Measurements from ENCODE around the gene LRRTM4. TPM values are rescaled to one million over a fixed set of nuclear protein-coding genes. Genes with fewer than 3 reads are reported as not detected.
"Not testable (repeated sequence)": the region's sequence is repeated elsewhere in the genome, so short reads cannot be mapped to it uniquely, and the experiment has no call there.

LRRTM4 gene
- total RNA-seq, 1 donor from 2014 or later, result not detected

- Histone ChIP-seq H3K27me3 (no peaks in the 10 kb centered on the region), H3K9me3 (no peaks in the 10 kb centered on the region), H3K36me3 (no peaks in the 10 kb centered on the region), H3K4me1 (no peaks in the 10 kb centered on the region), H3K4me3 (no peak overlapping the region), H3K27ac (no peak overlapping the region)
- intact Hi-C loops (cut with DNase I), result no loop called here
- no peak for TF ChIP-seq CTCF (IDR thresholded peaks at IDR 0.05)
- DNase-seq (ENCODE audit: low spot score in 2 of 2), result no peak
Measured at GRCh38 chr2:76721226-76721625, 801.0 kb downstream of the LRRTM4 start.

- Histone ChIP-seq H3K4me3 (no peak overlapping the region), H3K27me3 (no peaks in the 10 kb centered on the region), H3K4me1 (no peaks in the 10 kb centered on the region), H3K36me3 (no peaks in the 10 kb centered on the region), H3K9me3 (no peaks in the 10 kb centered on the region), H3K27ac (no peak overlapping the region)
- TF ChIP-seq CTCF (IDR thresholded peaks at IDR 0.05), result no peak
- intact Hi-C loops (cut with DNase I), result no loop called here
- DNase-seq (ENCODE audit: low spot score in 2 of 2), result no peak
Measured at GRCh38 chr2:76713312-76713711, 808.9 kb downstream of the LRRTM4 start.

GRCh38 chr2:76711490-76711889, 810.7 kb downstream of the LRRTM4 start:
- H3K27me3 ChIP-seq, result no peaks in the 10 kb centered on the region
- no peak for DNase-seq (ENCODE audit: low spot score in 2 of 2)
- H3K36me3 ChIP-seq, result no peaks in the 10 kb centered on the region
- intact Hi-C loops (cut with DNase I), result no loop called here
- no peaks in the 10 kb centered on the region for H3K4me1 ChIP-seq
- H3K9me3 ChIP-seq, result no peaks in the 10 kb centered on the region
- no peak overlapping the region for H3K4me3 ChIP-seq
- no peak for TF ChIP-seq CTCF (IDR thresholded peaks at IDR 0.05)
- no peak overlapping the region for H3K27ac ChIP-seq

- Histone ChIP-seq H3K9me3 (no peaks in the 10 kb centered on the region), H3K27ac (no peak overlapping the region), H3K27me3 (no peaks in the 10 kb centered on the region), H3K4me1 (no peaks in the 10 kb centered on the region), H3K4me3 (no peak overlapping the region), H3K36me3 (no peaks in the 10 kb centered on the region)
- intact Hi-C loops (cut with DNase I), result no loop called here
- TF ChIP-seq CTCF (IDR thresholded peaks at IDR 0.05), result no peak
- DNase-seq (ENCODE audit: low spot score in 2 of 2), result no peak
Measured at GRCh38 chr2:76700894-76701293, 821.3 kb downstream of the LRRTM4 start.

GRCh38 chr2:76697998-76698713, 824.0 kb downstream of the LRRTM4 start:
- H3K4me1 ChIP-seq; H3K9me3 ChIP-seq; H3K4me3 ChIP-seq; H3K36me3 ChIP-seq; H3K27me3 ChIP-seq; H3K27ac ChIP-seq; intact Hi-C loops (cut with DNase I); DNase-seq (ENCODE audit: low spot score in 2 of 2): not testable (repeated sequence)
